Activated CD4-positive, CD25-positive, alpha-beta regulatory T cell treated with anti-CD3 and anti-CD28 coated beads, Interleukin-2, amount 50 U/mL, for 72 hours (primary cell): ENCODE data around the gene DDTL.
"Not testable (repeated sequence)": the region's sequence is repeated elsewhere in the genome, so short reads cannot be mapped to it uniquely, and the experiment has no call there.

Source experiments
- DNase-seq: peaks from one replicate; pipeline ENCODE4 v3.0.0; 2021

DDTL gene

DNA sequence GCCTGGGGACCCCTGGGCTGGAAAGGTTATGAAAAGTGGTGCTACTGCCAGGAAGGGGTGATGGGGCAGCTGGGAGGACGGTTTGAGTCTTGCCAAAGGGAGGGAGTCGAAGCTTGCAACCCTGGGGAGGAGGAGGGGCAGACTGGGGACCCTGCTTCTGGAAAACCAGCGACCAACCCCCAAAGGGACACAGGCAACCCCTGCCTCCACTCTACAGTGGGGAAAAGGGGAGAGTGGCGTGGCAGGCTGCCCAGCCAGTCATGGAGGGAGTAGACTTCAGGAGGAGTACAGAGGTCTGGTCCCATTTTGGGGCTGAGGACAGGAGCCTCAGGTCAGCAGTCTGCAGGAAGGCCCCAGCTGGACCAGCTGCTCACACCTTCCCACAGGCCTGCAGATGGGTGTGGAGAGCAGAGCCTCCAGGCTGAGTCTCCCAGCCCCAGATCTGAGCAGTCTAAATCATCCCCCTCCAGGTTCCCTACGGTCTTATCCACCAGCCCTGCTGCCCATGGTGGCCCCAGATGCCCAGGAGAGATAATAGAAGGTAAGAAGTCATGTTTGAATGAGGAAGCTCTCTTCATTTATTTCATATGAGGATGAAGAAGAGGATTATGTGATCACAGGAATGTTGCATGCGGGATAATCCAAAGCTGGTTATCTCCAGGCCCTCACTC, 4.3 kb downstream of the DDTL start:
- DNase-seq, result no peak

- not testable (repeated sequence) for DNase-seq
These were observed 5.2 kb downstream of the DDTL start for GRCh38 chr22:23971927-23972326.

DNA sequence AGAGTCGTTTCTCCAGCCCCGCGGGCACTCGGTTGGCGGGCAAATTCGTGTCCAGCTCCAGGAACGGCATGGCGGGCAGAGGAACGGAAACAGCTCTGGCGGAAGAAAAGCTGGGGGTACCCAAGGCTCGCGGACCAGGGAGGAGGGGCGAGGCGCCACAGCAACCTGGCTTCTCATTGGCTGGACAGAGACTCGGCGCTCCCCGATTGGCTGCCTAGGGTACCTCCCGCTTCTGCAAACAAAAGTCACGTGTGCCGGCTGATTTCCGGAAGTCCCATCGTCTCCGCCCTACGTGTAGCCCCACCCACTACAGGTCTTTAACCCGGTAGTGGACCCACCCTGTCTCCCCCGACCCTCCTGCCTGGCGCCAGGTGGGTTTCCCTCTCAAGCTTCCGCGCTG, 7.7 kb downstream of the DDTL start, which contains the start of gene DDT:
Gene DDT, minus strand, starts transcription at position 97 of the 400 bp plus-strand sequence. Its CDS starts 27 bp downstream, at position 70.
- DNase-seq, result not testable (repeated sequence)

DNA sequence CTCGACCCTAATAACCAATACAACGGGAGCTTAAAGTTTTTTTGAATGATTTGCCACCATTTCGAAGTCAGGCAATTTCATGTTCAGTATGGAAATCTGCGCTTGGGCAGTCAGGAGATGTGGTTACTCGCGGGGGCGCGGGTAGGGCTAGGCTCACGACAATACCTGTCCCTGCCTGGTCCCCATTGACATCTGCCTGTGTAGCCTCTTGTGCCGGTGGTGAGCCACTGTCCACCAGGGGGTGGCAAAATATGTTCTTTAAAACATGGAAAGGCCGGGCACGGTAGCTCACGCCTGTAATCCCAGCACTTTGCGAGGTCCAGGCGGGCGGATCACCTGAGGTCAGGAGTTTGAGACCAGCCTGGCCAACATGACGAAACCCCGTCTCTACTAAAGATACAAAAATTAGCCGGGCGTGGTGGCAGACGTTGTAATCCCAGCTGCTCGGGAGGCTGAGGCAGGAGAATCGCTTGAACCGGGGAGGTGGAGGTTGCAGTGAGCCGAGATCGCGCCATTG, 8.2 kb downstream of the DDTL start:
- not testable (repeated sequence) for DNase-seq

DNA sequence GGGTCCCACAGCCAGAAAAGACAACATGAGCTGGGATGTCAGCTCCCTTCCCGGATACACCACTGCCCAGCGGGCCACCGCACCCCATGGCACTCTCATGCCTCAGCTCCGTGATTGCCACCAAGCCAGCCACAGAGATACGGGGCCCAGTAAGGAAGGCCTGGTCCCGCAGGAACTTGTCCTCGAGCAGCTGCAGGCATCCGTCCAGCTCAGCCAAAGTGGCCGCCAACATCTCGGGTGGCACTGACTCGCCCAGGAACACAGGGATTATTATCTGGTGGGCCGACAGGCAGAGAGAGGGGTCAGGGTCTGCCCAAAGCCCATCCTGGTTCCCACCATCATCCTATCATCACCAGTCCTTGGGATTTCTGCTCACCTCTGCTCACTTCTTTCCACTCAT, 10.6 kb downstream of the DDTL start:
- DNase-seq, result not testable (repeated sequence)

GRCh38 chr22:23979557-23980240, 13.0 kb downstream of the DDTL start, which contains the start of gene GSTT2:
GSTT2 (plus strand) TSS chr22:23980134.
- not testable (repeated sequence) for DNase-seq

DNA sequence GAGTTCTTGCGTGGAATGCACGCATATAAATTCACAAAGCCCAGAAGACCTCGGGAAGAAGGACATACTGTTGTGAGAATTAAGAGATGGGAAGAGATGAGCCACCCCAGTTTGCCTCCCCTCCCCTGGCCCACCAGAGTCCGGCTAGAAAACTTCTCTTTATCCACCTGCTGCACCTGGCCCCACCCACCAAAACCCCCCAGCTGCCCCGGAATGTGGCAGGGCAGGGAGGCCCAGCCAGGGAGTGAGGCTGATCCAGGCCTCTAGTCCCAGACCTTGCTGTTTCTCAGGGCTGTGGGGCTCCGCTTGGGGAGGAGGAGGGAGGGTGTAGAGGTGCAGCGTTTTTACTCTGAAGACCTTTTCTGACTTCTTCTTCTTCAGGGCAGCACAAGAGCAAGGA, 13.9 kb downstream of the DDTL start:
- not testable (repeated sequence) for DNase-seq

GRCh38 chr22:23984430-23984829, 17.7 kb downstream of the DDTL start:
- DNase-seq, result peak; percentile 70

GRCh38 chr22:23986089-23986488, 19.4 kb downstream of the DDTL start:
- not testable (repeated sequence) for DNase-seq

- DNase-seq, result not testable (repeated sequence)
These were observed 20.0 kb downstream of the DDTL start for GRCh38 chr22:23986538-23987178.

GRCh38 chr22:23989583-23990244, 23.0 kb downstream of the DDTL start:
- DNase-seq, result not testable (repeated sequence)

- DNase-seq, result not testable (repeated sequence)
These were observed 26.4 kb downstream of the DDTL start for GRCh38 chr22:23993080-23993479.

DNA sequence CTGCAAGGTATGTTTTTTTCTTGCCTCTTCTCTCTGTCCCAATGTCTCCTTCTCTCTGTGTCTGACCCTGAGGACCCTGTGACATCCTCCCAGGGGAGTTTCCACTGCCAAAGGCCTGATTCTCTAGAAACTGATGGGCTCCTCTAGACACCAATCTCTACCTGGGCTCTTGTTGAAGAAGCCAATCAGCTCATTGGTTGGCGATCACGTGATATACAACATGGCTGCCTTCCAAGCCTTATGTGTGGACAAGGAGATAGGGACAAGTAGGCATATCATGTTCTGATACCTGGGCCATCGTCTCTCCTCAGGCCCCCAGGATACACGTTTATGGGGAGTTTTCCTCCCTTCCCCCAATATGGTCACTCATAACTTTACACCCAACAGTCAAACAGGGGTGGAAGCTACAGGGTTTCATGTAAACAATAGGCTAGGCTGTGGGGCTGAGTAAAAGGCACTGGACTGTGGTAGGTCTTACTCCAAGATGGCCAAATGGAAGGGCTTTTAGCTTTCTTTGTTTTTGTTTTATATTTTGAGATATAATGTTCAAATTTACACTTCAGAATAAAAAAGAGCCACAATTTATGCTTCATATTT, 27.0 kb downstream of the DDTL start:
- not testable (repeated sequence) for DNase-seq

- DNase-seq, result no peak
These were observed 30.4 kb downstream of the DDTL start for GRCh38 chr22:23997092-23997491.

GRCh38 chr22:23999779-24000178, 33.1 kb downstream of the DDTL start:
- DNase-seq, result not testable (repeated sequence)

DNA sequence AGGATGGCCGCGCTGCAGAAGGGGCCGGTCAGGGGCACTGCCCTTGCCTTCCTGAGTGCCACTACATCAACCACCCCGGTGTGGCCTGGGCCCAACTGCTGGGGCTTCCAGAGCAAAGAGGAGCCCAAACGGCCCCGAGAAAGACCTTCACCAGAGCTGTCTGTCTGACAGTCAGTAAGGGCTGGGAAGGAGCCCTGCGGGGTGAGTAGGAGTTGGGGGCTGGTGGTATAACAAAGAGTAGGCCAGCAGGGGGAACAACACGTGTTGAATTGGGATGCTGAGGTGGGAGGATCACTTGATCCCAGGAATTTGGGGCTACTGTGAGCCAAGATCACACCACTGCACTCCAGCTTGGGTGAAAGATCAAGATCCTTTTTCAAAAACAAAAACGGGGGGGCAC, 34.6 kb downstream of the DDTL start:
- no peak for DNase-seq

DNA sequence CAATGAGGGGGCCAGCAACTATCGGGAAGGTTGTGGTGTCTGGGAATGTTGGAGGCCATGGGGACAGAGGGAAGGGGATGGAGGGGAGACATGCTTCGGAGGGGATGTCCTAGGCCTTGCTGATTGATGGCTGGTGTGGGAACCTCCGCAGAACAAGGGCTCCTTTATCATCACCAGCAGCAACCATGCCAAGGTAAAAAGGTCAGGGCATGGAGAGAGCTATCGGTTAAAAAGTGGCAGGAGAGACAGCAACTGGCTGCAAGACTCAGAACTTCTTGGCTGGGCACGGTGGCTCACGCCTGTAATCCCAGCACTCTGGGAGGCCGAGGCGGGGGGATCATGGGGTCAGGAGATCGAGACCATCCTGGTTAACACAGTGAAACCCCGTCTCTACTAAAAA, 35.6 kb downstream of the DDTL start:
- no peak for DNase-seq

- DNase-seq, result no peak
These were observed 36.2 kb downstream of the DDTL start for GRCh38 chr22:24002851-24003250.

- no peak for DNase-seq
These were observed 37.2 kb downstream of the DDTL start for GRCh38 chr22:24003887-24004286.

DNA sequence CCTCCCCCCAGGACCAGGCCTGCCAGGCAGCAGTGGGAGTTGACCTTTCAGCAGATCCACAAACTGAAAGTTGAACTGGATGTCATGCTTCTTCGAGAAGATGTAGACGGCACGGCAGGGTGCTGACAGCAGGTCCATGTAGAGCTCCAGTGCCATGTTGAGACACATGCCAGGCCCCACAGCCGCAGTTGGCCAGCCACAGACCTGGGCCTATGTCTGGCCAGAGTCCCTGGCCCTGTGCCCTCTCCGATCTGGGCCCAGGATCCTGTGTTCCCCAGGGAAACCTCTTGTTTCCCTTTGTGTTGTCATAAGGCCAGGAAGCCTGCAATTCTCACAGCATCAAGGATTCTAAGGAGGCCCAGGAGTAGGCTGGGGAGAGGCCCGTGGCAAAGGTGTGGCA, 38.5 kb downstream of the DDTL start, which contains the start of gene GSTT4:
Gene GSTT4, minus strand, starts transcription at position 253 of the 400 bp plus-strand sequence. Its CDS starts 97 bp downstream, at position 156.
- no peak for DNase-seq

DNA sequence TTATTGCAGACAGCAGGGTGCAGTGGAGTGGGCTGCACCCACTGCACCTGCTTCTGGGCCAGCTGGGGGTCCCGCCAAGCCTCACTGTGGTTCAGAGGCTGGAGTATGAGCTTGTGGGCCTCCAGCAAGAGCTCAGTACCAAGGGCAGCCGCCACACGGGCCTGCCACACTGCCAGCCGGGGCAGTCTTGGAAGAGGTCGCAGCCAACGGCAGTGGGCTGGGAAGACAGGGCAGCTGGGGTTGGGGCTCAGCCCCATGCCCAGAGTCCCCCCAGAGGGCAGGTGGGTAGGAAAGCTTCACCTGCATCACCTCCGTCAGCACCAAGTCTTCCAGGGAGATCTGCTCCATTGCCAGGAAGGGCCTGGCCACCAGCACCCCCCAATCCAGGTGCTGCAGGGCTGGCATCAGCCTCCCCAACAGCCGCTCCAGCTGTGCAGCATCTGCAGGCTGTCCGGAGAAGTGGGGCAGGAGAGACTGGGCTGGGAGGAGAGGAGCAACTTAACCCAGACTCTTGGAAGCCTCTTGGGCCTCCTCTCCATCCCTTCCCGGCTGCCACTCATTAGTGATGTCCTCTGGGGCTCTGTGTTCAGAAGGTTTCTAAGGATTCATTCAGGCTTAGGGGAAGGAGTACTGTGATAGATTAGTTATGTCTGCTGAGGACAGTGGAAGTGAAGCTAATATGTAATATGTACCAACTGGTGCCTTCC, 39.7 kb downstream of the DDTL start:
- no peak for DNase-seq

DNA sequence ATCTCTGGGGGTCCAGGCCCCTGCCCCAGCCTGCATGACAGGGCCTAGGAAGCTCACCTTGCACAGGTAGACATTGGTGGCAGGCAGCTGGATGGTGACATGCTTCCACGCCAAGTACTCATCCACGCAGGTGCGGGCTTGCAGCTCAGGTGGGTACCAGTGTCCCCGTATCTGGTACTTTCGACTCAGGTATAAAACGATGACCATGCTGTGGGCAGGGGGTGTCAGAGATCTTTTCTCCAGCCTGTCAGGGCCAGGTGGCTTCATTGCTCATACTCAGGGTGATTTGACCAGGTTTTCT, 40.2 kb downstream of the DDTL start:
- DNase-seq, result no peak
